Ishikawa (cell line): Measurements from ENCODE around the gene GRID2IP.

ENCODE experiments used
- CEBPB ChIP-seq: IDR thresholded peaks from 2 replicates; pipeline ENCODE4 v1.6.1; 2012
- CREB1 ChIP-seq: IDR thresholded peaks from 2 replicates; pipeline ENCODE4 v1.6.1; 2012; ENCODE audit warnings: low read depth
- EGR1 ChIP-seq: IDR thresholded peaks from 2 replicates; pipeline ENCODE4 v1.6.1; 2012
- EP300 ChIP-seq: IDR thresholded peaks from 2 replicates; pipeline ENCODE4 v1.6.1; 2012; ENCODE audit warnings: borderline replicate concordance
- FOXM1 ChIP-seq: IDR thresholded peaks from 2 replicates; pipeline ENCODE4 v1.6.1; 2012; ENCODE audit warnings: low read depth, borderline replicate concordance
- NFIC ChIP-seq: IDR thresholded peaks from 2 replicates; pipeline ENCODE4 v1.6.1; 2012
- RAD21 ChIP-seq: IDR thresholded peaks from 2 replicates; pipeline ENCODE4 v1.6.1; 2012; ENCODE audit warnings: low read depth
- TAF1 ChIP-seq: IDR thresholded peaks from 2 replicates; pipeline ENCODE4 v1.6.1; 2012; ENCODE audit warnings: low read depth, mild to moderate bottlenecking
- TCF12 ChIP-seq: IDR thresholded peaks from 2 replicates; pipeline ENCODE4 v1.6.1; 2012; ENCODE audit warnings: low read depth
- TEAD4 ChIP-seq: IDR thresholded peaks from 2 replicates; pipeline ENCODE4 v1.6.1; 2012
- YY1 ChIP-seq: IDR thresholded peaks from 2 replicates; pipeline ENCODE4 v1.6.1; 2012; ENCODE audit warnings: low read depth
- ZBTB7A ChIP-seq: IDR thresholded peaks from 2 replicates; pipeline ENCODE4 v1.6.1; 2012; ENCODE audit warnings: low read depth
- TF ChIP-seq, protein P1 (sequence below): IDR thresholded peaks from 2 replicates; pipeline ENCODE4 v1.6.1; 2012; ENCODE audit warnings: low read depth, mild to moderate bottlenecking
- TF ChIP-seq, protein P2 (sequence below): IDR thresholded peaks from 2 replicates; pipeline ENCODE4 v1.6.1; 2012
- TF ChIP-seq, protein P3 (sequence below): IDR thresholded peaks from 2 replicates; pipeline ENCODE4 v1.6.1; 2012

Gene GRID2IP

DNA sequence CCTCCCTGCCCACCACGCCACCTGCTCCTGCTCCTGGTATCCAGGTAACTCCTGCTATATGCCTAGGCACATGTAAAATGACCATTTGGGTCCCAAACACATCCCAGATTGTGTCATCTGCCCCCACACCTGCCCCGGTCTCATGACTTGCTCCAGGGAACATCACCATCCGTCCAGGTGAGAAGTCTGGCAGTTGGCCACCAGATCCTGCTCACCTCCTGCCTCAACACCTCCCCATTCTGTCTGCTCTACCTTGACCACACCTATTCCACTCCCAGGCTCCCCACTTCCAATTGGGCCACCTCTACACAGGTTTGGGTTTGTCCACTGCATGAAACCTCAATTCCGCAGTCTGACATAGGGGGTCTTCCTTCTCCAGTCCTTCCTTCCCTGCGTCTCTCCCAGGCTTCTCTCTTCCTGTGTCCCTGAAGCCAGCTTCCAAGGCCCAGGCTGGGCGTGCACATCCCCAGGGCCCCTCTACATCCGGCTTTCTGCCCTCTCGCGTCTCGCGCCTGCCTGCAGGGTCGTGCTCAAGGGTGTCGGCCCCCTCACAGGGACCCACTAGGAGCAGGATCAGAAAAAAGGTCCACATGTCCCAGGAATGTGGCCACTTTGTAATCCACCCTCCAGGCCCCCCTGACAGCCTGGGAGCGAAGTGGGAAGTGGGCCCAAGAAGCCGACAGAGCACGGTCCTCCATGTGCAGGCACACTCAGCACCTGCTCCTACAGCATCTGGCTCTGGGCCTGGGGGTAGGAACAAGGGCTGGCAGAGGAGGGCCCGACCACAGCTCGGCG lies 54.2 kb downstream of the GRID2IP start:
- TF ChIP-seq CEBPB (no peak), NFIC (no peak), RAD21 (no peak), EP300 (no peak), TAF1 (no peak), TCF12 (no peak), ZBTB7A (no peak), YY1 (no peak), CREB1 (no peak), FOXM1 (no peak), TEAD4 (no peak), EGR1 (no peak)
- TF ChIP-seq, protein P1, sequence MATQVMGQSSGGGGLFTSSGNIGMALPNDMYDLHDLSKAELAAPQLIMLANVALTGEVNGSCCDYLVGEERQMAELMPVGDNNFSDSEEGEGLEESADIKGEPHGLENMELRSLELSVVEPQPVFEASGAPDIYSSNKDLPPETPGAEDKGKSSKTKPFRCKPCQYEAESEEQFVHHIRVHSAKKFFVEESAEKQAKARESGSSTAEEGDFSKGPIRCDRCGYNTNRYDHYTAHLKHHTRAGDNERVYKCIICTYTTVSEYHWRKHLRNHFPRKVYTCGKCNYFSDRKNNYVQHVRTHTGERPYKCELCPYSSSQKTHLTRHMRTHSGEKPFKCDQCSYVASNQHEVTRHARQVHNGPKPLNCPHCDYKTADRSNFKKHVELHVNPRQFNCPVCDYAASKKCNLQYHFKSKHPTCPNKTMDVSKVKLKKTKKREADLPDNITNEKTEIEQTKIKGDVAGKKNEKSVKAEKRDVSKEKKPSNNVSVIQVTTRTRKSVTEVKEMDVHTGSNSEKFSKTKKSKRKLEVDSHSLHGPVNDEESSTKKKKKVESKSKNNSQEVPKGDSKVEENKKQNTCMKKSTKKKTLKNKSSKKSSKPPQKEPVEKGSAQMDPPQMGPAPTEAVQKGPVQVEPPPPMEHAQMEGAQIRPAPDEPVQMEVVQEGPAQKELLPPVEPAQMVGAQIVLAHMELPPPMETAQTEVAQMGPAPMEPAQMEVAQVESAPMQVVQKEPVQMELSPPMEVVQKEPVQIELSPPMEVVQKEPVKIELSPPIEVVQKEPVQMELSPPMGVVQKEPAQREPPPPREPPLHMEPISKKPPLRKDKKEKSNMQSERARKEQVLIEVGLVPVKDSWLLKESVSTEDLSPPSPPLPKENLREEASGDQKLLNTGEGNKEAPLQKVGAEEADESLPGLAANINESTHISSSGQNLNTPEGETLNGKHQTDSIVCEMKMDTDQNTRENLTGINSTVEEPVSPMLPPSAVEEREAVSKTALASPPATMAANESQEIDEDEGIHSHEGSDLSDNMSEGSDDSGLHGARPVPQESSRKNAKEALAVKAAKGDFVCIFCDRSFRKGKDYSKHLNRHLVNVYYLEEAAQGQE: no peak
- TF ChIP-seq, protein P2, sequence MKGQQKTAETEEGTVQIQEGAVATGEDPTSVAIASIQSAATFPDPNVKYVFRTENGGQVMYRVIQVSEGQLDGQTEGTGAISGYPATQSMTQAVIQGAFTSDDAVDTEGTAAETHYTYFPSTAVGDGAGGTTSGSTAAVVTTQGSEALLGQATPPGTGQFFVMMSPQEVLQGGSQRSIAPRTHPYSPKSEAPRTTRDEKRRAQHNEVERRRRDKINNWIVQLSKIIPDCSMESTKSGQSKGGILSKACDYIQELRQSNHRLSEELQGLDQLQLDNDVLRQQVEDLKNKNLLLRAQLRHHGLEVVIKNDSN: no peak
- TF ChIP-seq, protein P3, sequence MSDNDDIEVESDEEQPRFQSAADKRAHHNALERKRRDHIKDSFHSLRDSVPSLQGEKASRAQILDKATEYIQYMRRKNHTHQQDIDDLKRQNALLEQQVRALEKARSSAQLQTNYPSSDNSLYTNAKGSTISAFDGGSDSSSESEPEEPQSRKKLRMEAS: no peak

DNA sequence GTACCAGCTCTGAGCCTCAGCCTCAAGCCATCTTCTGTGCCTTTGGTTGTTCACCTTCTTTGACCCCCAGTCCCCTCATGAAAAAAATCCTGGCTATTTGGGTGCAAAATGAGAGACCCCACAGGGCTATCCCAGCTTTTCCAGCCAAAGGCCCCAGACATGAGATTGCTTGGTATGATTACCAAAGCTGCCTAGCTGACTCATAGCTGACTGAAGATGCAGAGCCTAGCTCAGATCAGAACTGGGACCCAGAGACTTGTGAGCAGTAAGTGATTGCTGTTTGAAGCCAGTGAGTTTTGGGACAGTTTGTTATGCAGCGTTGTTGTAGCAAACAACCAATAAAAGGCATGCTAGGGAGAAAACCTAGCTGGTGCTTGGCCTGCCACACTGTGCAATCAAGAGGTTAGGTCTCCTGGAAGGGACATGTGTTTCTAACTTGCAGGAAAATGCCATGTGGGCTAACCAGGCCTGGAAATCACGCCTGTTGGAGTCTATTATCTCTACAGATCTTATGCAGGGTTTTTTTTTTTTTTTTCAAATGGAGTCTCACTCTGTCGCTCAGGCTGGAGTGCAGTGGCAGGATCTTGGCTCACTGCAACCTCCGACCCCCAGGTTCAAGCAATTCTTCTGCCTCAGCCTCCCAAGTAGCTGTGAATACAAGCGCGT lies 55.5 kb downstream of the GRID2IP start:
- TF ChIP-seq RAD21: no peak
- TF ChIP-seq ZBTB7A: no peak
- no peak for TF ChIP-seq EP300
- TF ChIP-seq, protein P1: no peak
- no peak for TF ChIP-seq FOXM1
- no peak for TF ChIP-seq NFIC
- TF ChIP-seq YY1: no peak

DNA sequence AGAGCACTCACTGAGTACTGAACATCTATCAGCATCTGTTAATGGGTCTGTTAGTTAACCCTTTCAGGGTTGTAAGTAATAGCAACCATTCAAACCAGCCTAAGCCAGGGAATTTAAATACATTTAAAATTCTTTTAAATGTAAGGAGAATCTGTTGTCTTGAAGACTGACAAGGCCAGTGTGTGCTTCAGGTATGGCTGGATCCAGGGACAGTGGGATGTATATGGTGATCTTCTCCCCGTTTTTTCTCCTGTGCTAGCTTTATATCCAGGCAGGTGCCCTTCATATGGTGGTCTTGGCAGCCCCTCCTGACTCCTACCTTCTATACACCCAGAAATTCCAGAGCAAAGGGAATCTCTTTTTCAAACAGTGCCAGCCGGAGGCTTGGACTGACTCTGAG lies 56.9 kb downstream of the GRID2IP start:
- no peak for TF ChIP-seq EGR1
- TF ChIP-seq YY1: no peak
- no peak for TF ChIP-seq CEBPB
- TF ChIP-seq FOXM1: no peak
- no peak for TF ChIP-seq ZBTB7A
- TF ChIP-seq, protein P1: no peak
- TF ChIP-seq EP300: no peak
- no peak for TF ChIP-seq CREB1
- TF ChIP-seq TCF12: no peak
- TF ChIP-seq, protein P3: no peak
- no peak for TF ChIP-seq TEAD4
- no peak for TF ChIP-seq TAF1
- no peak for TF ChIP-seq RAD21
- TF ChIP-seq NFIC: no peak
- TF ChIP-seq, protein P2: no peak

DNA sequence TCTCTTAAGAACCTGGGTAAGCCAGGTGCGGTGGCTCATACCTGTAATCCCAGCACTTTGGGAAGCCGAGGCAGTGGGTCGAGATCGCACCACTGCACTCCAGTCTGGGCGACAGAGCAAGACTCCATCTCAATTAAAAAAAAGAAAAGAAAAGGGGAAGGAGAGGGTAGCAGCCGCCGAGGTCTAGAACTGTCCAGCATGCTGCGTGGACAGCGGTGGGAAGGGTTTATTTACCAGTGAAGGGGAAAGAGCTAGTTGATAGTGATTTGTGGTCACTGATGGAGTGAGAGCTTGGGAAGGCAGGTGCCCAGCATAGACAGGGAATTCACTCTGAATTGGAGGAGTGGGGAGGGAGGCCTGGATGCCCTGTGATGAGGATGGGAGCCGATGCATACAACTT lies 60.1 kb downstream of the GRID2IP start:
- TF ChIP-seq TAF1: no peak
